Activated T-helper 1 cell treated with Interleukin-2 at 50 U/mL for 16 hours (primary cell): ENCODE data around the gene CLIC3.

ENCODE experiments used
- DNase-seq: peaks from one replicate; pipeline ENCODE4 v3.0.0-alpha.2; 2020; ENCODE audit warnings: low read depth

CLIC3 gene

DNA sequence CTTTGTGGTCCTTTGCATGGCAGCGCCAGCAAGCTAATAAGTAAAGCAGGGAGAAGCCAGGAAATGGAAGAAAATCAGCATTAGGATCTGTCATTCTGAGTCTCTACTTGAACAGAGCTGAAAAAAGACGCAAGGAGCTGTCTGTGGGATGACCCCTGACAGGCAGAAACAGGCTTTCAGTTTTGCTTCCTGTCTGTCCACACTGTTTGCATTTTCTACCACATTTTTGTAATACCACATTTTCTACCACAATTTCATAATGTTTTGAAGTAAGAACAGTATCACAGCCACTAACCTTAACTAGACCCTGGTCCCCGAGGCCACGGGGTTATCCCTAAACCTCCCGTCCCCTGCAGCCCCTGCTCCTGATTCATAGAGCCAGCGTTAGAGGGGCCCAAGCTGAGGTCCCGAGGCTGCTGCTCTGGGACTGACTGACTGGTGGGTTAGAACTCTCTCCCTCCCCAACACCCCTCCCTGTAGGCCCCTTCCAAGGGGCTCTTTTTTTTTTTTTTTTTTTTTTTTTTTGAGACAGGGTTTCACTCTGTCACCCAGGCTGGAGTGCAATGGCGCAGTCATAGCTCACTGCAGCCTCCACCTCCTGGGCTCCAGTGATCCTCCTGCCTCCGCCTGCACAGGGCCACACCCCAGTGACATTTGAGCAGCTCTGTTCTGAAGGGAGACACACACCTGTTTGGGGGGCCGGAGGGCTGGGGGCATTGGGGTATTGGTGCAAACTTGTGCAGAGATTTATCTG, 4.0 kb upstream of the CLIC3 start:
- no peak for DNase-seq

DNA sequence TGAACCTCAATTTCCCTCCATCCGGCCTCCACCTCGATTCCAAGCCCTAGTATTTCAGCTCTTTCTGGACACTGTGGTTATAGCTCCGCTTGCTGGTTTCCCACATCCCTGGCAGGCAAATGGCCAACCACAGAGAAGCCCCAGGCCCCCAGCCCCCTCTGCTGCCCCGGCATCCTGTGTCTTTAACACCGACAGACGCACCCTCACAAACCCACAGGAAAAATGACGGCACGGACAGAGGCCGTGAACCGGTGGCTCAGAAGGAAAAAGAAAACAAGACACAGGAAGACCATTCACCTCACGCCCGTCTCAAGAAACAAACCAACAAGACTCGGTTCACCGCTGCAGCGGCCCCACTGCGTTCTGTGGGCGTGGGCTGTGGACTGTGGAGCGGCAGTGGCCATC, 1.5 kb upstream of the CLIC3 start:
- no peak for DNase-seq

DNA sequence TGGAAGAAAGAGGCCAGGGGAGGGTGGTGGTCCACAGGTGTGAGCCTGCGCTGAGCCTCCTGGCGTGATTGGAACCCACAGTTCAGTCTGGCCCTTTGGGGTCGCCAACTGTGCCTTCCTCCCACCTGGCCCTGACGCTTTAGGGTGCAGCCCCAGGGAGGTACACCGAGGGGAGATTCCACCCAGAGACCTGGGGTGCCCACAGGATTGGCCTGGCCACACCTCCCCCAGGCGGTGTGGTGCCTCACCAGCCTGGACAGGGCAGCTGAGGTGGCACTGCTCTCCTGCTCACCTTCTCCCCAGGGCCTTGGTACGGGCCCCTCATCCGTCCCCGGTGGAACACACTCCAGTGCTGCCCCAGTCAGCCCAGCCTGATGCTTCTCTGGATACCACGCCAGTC, 1.0 kb upstream of the CLIC3 start:
- no peak for DNase-seq

DNA sequence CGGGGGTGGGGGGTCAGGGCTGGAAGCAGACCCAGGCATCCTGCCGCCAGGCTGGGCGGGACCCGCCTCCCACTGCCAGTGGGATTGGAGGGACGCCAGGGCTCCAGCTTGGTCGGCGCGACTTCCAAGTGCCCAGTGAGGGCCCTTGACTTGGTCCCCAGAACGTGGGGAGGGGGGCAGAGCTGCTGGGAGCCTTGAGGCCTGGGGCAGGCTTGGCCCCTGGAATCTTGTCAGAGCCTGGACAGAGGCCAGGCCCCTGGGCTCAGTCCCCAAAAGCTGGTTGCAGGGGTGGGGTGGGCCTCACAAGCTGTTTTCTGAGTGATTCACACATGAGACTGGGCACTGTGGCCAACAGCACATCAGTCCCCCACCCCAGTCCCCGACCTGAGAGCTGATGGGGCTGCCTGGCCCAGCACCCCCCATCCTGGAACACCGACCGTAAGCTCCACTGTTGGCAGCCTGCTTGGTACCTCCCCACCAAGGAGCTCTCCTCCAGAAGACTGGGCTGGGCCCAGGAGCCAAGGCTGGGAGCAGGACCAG, 526 bp downstream of the CLIC3 start:
- DNase-seq = no peak

DNA sequence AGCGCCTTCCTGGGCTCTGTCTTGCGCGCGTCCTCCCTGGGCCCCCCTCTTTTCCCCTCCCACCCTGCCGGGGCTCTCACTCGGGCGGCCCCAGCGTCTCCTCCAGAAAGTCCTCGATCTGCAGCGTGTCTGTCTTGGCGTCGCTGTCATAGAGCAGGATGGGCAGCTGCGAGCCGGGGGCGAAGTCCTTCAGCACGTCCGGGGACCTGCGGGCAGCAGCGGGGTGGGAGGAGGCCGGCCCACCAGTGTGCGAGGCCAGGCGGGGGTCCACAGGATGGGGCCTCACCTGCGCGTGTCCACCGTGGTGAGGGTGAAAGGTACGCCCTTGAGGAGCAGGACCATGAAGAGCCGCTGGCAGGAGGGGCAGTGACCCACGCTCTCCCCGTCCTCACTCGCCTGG, 1.0 kb downstream of the CLIC3 start:
- no peak for DNase-seq

DNA sequence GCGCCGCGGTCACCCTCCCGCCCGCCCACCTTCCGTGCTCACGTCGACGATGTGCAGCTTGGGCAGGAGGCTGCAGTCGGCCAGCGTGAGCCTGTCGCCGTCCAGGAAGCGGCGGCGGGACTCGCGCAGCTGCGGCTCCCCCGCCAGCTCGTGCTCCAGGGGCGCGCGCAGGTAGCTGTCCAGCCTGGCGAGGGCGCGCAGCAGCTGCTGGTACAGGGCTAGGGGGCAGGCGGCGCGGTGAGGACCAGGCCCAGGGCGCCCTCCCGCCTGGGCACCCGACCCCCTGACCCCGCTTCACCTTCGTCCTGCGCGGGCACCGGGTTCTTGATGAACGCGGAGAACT, 1.5 kb downstream of the CLIC3 start:
- DNase-seq = no peak

DNA sequence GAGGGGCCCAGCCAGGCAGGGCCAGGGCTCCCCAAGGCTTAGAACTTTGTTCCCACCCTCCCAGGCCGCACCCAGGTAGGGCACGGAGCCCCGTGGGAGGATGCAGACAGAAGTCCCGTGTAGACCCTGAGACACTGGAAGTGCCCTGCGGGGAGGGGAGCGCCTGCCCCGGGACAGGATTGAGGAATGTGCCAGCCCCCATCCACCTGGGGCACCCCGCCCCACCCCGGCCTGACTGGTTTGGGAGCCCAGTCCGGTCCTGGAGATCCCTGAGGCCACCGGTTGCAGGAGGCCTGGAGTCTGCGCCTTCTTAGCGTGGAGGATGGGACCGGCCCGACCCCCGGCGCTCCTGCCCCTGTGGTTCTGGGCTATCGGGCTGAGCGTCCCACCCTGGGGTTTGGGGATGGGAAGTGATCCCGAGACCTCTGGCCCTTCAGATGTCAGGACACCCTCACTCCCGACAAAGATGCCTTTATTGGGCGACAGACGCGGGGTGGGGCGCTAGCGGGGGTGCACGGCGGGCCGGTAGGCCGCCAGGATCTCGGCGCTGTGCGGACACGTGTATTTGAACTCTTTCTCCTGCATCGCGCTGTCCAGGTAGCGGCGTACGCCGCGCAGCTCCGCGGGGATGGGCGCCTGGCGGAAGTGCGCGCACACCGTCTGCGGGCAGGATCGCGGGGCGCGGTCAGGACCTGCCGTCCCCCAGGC, 2.0 kb downstream of the CLIC3 start:
- DNase-seq = no peak

DNA sequence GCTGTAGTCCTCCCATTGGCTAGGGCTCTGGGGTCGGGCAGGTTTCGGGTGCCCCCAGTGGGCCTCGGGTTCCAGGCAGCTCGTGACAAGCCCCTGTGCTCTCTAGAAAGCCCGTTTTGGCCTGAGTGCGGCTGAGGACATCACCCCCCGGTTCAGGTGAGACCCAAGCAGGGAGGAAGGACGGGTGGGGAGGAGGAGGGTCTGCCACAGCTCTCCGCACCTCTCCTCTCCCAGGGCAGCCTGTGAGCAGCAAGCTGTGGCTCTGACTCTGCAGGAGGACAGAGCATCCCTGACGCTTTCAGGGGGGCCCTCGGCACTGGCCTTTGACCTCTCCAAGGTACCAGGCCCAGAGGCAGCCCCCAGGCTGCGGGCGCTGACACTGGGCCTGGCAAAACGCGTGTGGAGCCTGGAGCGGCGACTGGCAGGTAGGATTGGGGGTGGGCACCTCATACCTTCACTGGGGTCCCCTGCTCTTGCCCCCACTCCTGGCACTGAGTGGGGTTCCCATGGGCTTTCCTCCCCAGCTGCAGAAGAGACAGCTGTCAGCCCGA, 3.5 kb downstream of the CLIC3 start:
- DNase-seq = no peak

DNA sequence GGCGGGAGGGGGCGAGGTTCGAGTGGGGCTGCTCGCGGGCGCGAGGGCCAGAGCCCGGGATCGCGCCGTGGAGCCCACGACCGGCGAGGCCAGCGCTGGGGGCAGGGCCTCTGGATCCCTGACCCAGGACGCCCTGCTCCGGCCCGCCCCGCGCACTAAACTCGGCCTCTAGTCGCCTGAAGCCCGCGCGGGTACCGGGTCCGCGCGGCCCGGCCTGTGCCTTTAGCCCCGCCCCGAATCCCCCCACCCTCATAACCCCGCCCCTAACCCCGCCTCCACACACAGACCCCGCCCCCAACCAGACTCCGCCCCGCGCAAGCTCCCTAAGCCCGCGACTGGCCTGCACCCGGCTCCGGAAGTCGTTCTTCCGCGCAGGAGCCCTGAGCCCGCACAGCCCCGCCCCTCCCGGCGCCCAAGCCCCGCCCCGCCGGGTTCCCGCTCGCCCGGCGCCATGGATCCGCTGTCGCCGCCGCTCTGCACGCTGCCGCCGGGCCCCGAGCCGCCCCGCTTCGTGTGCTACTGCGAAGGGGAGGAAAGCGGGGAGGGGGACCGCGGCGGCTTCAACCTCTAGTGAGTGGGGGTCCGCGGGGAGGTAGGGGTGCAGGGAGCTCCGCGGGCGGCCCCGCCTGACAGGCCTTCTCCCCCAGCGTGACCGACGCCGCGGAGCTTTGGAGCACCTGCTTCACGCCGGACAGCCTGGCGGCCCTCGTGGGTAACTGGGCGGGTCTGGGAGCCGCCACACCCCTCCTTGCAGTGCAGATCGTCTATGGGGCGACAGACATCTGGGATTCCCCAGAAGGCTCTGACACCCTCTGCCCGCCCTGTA, 4.2 kb downstream of the CLIC3 start, which contains the start of gene PAXX:
PAXX (plus strand) TSS at position 430 of the 826 bp plus-strand sequence; CDS start at position 452, 22 bp downstream.
- peak; percentile 91 for DNase-seq

DNA sequence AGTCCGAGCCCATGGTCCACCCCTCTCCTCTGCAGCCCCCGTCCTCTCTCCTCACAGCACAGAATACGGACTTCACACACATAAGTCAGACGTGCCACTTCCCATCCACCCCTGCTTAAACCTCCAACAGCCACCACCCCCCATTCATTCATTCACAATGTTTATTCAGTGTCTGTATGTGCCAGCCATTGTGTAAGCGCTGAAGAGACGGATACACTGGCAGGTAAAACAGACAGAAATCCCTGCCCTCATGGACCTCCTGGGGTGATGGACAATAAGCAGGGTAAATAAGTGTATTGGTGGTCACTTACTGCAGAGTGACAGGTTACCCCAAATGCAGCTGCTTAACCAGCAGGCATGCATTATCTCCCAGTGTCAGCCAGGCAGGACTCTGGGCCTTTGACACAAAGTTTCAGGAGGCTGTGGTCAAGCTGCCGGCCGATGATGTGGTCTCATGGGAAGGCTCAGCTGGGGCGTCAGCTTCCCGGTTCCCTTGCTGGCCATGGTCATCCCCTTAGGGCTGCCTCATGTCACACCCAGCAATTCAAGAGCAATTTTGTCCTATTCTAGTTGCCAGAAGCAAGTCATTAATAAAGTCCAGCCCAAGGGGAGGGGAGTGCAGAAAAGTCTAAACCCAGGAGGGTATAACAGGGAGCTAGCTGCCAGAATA, 6.0 kb downstream of the CLIC3 start:
- DNase-seq = no peak

DNA sequence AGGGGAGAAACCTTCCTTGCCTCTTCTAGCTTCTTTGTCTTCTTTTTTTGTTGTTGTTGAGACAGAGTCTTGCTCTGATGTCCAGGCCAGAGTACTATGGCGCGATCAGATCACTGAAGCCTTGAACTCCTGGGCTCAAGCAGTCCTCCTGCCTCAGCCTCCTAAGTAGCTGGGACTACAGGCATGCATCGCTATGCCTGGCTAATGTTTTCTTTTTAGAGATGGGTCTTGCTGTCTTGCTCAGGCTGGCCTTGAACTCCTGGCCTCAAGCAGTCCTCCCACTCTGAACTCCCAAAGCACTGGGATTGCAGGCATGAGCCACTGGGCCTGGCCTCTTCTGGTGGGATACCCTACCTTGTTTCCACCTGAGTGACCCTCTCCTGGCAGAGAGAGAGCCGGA, 7.5 kb downstream of the CLIC3 start:
- no peak for DNase-seq

DNA sequence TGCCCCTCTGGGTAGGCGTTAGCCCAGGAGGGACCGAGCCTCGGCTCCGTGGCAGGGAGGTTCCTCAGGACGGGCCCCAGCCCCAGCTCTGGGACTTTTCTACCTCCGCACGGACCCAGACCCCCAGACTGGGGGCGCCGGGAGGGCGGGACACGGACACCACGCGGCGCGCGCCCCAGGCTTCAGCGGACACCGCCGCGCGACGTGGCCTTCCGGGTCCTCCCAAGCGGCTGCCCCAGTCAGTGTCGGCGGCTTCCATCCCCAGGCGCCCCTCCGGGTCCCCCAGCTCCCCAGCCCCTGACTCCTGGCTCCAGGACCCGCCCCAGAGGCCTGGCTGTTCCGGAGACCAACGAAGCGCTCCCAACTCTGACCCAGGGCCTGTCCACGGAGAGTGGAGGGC, 10.5 kb downstream of the CLIC3 start:
- DNase-seq = no peak

DNA sequence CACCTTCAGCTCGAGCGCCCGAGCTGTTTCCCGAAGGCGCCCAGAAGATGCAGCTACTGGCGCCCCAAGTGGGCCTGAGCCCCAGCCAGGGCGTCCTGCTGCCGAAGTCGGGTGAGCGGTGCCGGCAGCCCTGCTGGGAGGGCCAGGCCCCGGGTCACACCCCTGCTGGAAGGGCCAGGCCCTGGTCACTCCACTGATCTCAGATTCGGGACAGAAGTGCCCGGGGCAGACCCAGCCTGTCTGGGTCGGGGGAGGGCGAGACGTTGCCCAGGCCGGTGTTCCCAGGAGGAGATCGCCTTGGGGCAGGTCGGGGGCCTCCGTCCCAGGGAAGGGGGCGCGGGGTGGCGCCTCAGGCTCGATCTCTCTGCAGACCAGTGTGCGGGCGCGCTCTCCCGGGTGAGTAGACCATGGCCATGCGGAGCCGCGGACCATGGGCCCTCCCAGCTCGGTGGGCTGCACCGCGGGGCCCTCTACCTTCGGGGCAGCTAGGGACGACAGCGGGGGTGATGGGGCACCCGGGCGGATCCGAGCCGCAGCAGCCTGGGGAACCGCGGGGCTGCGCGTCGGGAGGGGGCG, 11.3 kb downstream of the CLIC3 start:
- no peak for DNase-seq

DNA sequence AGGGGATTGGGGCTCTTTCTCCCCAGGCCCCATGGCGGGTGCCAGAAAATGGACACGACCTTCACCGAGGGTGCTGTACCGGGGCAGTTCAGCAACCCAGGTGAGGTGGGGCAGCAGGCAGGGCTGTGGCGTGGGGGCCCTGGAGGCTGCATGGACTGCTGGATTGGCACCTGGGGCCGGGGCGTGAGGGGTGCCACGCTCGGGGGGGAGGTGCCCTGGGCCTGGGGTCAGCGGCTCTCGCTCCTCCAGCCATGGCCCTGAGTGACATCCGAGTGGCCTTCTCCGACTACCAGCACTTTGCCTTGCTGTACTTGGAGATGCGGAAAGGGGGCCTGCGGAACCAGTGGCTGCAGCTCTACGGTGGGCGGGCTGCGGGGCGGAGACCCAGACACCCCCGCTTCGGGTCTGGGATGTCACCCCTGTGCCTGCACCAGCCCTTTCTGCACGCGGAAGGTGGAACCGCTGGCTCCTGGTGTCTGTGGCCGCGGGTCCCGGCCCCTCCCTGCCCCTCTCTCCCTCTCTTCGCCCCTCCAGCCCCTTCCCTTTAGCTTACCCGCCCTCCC, 11.8 kb downstream of the CLIC3 start:
- DNase-seq = no peak

DNA sequence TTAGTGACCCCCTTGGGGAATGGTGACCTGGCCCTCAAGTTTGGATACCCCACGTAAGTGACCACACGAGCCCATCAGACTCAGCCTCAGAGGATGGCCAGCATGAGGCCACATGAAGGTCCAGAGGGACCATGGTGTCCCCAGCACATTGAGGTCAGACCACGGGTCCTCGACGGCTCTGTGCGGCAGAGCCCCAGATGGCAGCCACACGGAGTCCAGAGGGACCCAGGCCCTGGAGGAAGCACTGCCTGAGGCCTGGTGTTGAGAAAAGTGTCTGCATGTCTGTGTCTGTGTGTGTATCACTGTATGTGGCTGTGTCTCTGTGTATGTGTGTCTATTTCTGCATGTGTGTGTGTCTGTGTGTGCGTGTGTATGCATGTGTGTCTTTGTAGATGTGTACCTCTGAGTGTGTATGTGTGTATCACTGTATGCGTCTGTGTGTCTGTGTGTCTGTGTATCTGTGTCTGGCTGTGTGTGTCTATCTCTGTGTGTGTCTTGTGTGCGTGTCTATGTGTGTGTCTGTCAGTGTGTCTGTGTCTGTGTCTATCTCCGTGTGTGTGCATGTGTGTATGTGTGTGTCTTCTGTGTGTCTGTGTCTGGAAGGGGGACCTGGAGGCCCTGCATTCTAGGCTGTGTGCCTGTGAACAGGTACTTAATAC, 12.6 kb downstream of the CLIC3 start:
- no peak for DNase-seq

DNA sequence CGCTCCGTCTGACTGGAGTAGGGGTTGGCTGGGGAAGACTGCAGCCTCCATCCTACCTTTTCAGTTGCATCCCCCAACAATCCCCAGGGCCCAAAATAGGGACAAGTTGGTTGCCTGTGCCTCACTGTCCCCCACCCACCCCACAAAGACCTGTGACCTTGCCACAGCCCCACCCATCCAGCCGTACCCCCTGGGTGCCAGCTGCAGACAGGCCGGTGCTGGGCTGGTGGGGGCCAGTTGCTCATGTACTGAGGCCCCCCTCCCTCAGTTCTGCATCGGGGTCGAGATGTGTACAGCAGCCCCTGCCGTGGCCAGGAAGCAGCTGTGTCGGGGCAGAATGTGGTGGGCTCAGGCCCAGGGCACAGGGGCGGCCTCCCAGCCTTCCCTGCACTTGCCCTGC, 13.2 kb downstream of the CLIC3 start:
- DNase-seq = no peak

DNA sequence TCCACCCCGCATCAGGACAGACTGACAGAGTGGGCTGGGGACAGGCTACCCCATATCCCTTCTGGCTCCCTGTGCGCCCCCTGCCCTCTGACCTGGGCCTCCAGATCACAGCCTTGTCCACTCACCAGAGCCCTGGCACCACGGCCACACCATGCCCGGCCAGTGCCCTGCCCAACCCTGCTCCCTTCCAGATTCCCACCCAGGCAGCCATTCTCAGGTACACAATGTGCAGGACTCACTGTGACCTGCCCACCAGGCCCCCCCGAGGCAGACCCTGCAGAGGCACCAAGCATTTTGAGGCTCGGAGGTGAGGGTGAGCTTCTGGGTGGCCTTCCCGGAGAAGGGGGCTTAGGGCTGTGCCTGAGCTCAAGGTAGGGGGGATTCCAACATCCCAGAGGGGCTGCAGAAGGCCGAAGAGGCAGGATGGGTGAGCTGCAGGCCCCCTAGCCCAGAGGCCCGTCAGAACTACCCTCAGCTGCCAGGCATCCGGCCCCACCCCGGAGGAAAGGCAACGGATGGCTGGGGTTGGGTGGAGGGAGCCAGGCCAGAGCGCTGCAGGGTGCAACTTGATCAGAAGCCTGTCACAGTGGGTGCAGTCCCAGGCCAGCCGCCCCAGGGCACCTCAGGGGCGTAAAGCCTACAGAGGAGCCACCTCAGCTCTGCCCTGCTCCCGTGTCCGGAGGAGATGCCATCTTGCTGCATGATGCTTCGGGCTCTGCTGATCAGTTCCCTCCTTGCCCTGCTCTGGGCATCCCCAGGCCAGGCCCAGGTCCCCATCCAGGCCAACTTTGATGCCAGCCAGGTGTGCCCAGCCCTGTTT, 13.9 kb downstream of the CLIC3 start, which contains the start of gene LCNL1:
LCNL1 (plus strand) TSS at position 762 of the 820 bp plus-strand sequence. CDS start 594 bp downstream, outside the sequence.
- no peak for DNase-seq

DNA sequence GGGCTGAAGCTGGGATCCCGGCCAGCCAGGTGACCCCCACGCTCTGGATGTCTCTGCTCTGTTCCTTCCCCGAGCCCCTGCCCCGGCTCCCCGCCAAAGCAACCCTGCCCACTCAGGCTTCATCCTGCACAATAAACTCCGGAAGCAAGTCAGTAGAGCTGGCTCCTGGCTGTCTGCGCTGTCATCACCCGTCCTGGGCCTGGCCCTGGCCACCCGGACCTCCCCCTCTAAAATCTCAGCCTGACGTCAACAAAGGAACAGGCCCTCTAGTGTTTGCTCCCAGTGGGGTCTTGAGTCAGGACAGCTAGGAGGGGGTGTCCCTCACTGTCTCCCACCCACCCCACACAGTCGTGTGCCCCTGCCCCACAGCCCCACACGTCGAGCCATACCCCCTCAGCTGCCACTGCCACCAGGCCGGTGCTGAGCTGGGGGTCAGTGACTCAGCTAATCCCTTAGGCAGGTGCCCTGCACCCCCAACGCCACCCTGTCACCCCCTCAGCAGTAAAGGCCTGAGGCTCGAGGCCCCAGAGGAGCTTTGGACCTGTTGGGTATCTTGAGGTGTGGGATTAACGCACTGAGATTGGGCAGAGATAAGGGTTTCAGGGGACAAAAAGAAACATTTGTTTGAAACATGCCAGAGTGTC, 14.7 kb downstream of the CLIC3 start:
- DNase-seq = no peak
